IMR-90 (cell line): Measurements from ENCODE around the gene SLC26A8. TPM values are rescaled to one million over a fixed set of nuclear protein-coding genes. Genes with fewer than 3 reads are reported as not detected.

ENCODE experiments used
- ATAC-seq: fragments of 200-7000 bp; cut with Tn5 transposase; 2 replicates; pipeline ENCODE4 v1.9.1; 2020; ENCODE audit warnings: low read depth, mild to moderate bottlenecking, moderate library complexity
- BruUV-seq: library from RNA; stranded (reverse); fragments of 400-500 nt; replicated peaks from 2 replicates; lab custom pipeline; 2021; lab: Mats Ljungman, UMichigan
- CTCF ChIA-PET: fragments of 300-600 bp; formaldehyde crosslinking; extraction: SDS; loops from one replicate; lab custom pipeline; 2021; ENCODE audit warnings: antibody characterized with exemption; lab: Yijun Ruan, JAX
- POLR2A ChIA-PET: fragments of 300-600 bp; sonication (Branson Sonifier 250); formaldehyde crosslinking; loops from one replicate; lab custom pipeline; 2022; ENCODE audit warnings: antibody characterized with exemption; ENCODE audit not compliant: unreplicated experiment; lab: Charles Lee
- DNase-seq: peaks from one replicate; pipeline ENCODE4 v3.0.0; 2013
- H2AFZ ChIP-seq: replicated peaks from 2 replicates; pipeline ENCODE3; 2013; ENCODE audit warnings: low read length, mild to moderate bottlenecking; ENCODE audit not compliant: poor library complexity
- H2AK5ac ChIP-seq: 2 replicates; pipeline ENCODE4 v1.6.1; 2013; ENCODE audit warnings: low read depth, low read length, inconsistent platforms
- H2AK9ac ChIP-seq: replicated peaks from 2 replicates; pipeline ENCODE3; 2013; ENCODE audit warnings: mild to moderate bottlenecking, low read depth, low read length, moderate library complexity; ENCODE audit not compliant: poor library complexity
- H2BK120ac ChIP-seq: 2 replicates; pipeline ENCODE4 v1.6.1; 2013; ENCODE audit warnings: low read depth, low read length, inconsistent platforms
- H2BK15ac ChIP-seq: 3 replicates; pipeline ENCODE4 v1.6.1; 2013; ENCODE audit warnings: low read depth, low read length, inconsistent platforms
- H2BK20ac ChIP-seq: 2 replicates; pipeline ENCODE4 v1.6.1; 2013; ENCODE audit warnings: low read depth, mild to moderate bottlenecking, inconsistent platforms, low read length, moderate library complexity
- H2BK5ac ChIP-seq: 2 replicates; pipeline ENCODE4 v1.6.1; 2013; ENCODE audit warnings: mild to moderate bottlenecking, low read depth, low read length, inconsistent platforms; ENCODE audit not compliant: poor library complexity, severe bottlenecking
- H3K14ac ChIP-seq: replicated peaks from 2 replicates; pipeline ENCODE4 v1.6.1; 2013; ENCODE audit warnings: low read depth, low read length, inconsistent platforms
- H3K18ac ChIP-seq: 2 replicates; pipeline ENCODE4 v1.6.1; 2013; ENCODE audit warnings: low read depth, low read length, control low read depth
- H3K23ac ChIP-seq: 2 replicates; pipeline ENCODE4 v1.6.1; 2013; ENCODE audit warnings: low read depth, low read length, inconsistent platforms
- H3K27ac ChIP-seq: 2 replicates; pipeline ENCODE4 v1.5.1; 2013; ENCODE audit warnings: mild to moderate bottlenecking, control low read depth, low read length; ENCODE audit not compliant: insufficient read depth
- H3K27me3 ChIP-seq: 2 replicates; pipeline ENCODE4 v1.6.1; 2013; ENCODE audit warnings: low read length; ENCODE audit not compliant: control insufficient read depth, insufficient read depth
- H3K36me3 ChIP-seq: 2 replicates; pipeline ENCODE4 v1.6.1; 2013; ENCODE audit warnings: low read length, mixed read lengths; ENCODE audit not compliant: control insufficient read depth, insufficient read depth
- H3K4ac ChIP-seq: 2 replicates; pipeline ENCODE4 v1.6.1; 2013; ENCODE audit warnings: low read depth, low read length, inconsistent platforms
- H3K4me1 ChIP-seq: 2 replicates; pipeline ENCODE4 v1.6.1; 2013; ENCODE audit warnings: low read length, mixed read lengths; ENCODE audit not compliant: control insufficient read depth, insufficient read depth
- H3K4me2 ChIP-seq: 2 replicates; pipeline ENCODE4 v1.6.1; 2013; ENCODE audit warnings: low read depth, mild to moderate bottlenecking, control low read depth, low read length, moderate library complexity
- H3K4me3 ChIP-seq: 2 replicates; pipeline ENCODE4 v1.5.1; 2013; ENCODE audit warnings: low read depth, mild to moderate bottlenecking, control low read depth, low read length, moderate library complexity; ENCODE audit not compliant: insufficient read depth
- H3K56ac ChIP-seq: 2 replicates; pipeline ENCODE4 v1.6.1; 2013; ENCODE audit warnings: low read length, inconsistent platforms; ENCODE audit not compliant: insufficient read depth; ENCODE audit errors: extremely low read depth
- H3K79me1 ChIP-seq, 2 experiments: 2 replicates each; pipeline ENCODE4 v1.6.1; 2013; ENCODE audit warnings: low read length in 2 of 2, inconsistent platforms in 1 of 2, low read depth in 1 of 2
- H3K9ac ChIP-seq: 2 replicates; pipeline ENCODE4 v1.6.1; 2013; ENCODE audit warnings: low read depth, low read length, control low read depth
- H3K9me1 ChIP-seq: 2 replicates; pipeline ENCODE4 v1.6.1; 2013; ENCODE audit warnings: low read length, inconsistent platforms; ENCODE audit not compliant: insufficient read depth
- H3K9me3 ChIP-seq: 2 replicates; pipeline ENCODE4 v1.6.1; 2013; ENCODE audit warnings: low read length; ENCODE audit not compliant: control insufficient read depth, insufficient read depth
- H4K20me1 ChIP-seq: 2 replicates; pipeline ENCODE4 v1.6.1; 2013; ENCODE audit warnings: low read length, inconsistent platforms; ENCODE audit not compliant: insufficient read depth
- H4K5ac ChIP-seq: 2 replicates; pipeline ENCODE4 v1.6.1; 2013; ENCODE audit warnings: mild to moderate bottlenecking, low read depth, low read length, control low read depth
- H4K8ac ChIP-seq, 2 experiments: 2 replicates each; pipeline ENCODE4 v1.6.1; 2013; ENCODE audit warnings: low read depth in 2 of 2, low read length in 2 of 2, control low read depth in 1 of 2, inconsistent platforms in 1 of 2
- H4K91ac ChIP-seq: 2 replicates; pipeline ENCODE4 v1.6.1; 2013; ENCODE audit warnings: low read depth, low read length, inconsistent platforms; ENCODE audit not compliant: insufficient read depth
- BHLHE40 ChIP-seq: fragments of 150-350 bp; IDR thresholded peaks from 2 replicates; pipeline ENCODE4 v1.6.1; 2016; ENCODE audit warnings: mild to moderate bottlenecking, low read depth, low read length
- CEBPB ChIP-seq: IDR thresholded peaks from 2 replicates; pipeline ENCODE4 v1.6.1; 2012; ENCODE audit warnings: low read depth, low read length, improper control_type of control experiment
- CHD1 ChIP-seq: IDR thresholded peaks from 2 replicates; pipeline ENCODE4 v1.6.1; 2012; ENCODE audit warnings: low read depth, low read length, improper control_type of control experiment
- ELK1 ChIP-seq: fragments of 150-350 bp; IDR thresholded peaks from 2 replicates; pipeline ENCODE4 v1.6.1; 2016; ENCODE audit warnings: low read depth, mild to moderate bottlenecking, low read length, moderate library complexity, borderline replicate concordance
- FOS ChIP-seq: fragments of 150-350 bp; IDR thresholded peaks from 2 replicates; pipeline ENCODE4 v1.6.1; 2016; ENCODE audit warnings: low read depth, low read length
- MAFK ChIP-seq: IDR thresholded peaks from 2 replicates; pipeline ENCODE4 v1.6.1; 2012; ENCODE audit warnings: low read depth, low read length, improper control_type of control experiment
- MAZ ChIP-seq: IDR thresholded peaks from 2 replicates; pipeline ENCODE4 v1.6.1; 2012; ENCODE audit warnings: low read depth, mild to moderate bottlenecking, low read length, improper control_type of control experiment, moderate library complexity, borderline replicate concordance
- MXI1 ChIP-seq: IDR thresholded peaks from 2 replicates; pipeline ENCODE4 v1.6.1; 2012; ENCODE audit warnings: low read depth, mild to moderate bottlenecking, low read length, moderate library complexity, borderline replicate concordance
- NFE2L2 ChIP-seq: fragments of 150-350 bp; IDR thresholded peaks from 2 replicates; pipeline ENCODE4 v1.6.1; 2016; ENCODE audit warnings: low read depth, mild to moderate bottlenecking, low read length
- RAD21 ChIP-seq: IDR thresholded peaks from 2 replicates; pipeline ENCODE4 v1.6.1; 2012; ENCODE audit warnings: low read length, improper control_type of control experiment
- RCOR1 ChIP-seq: IDR thresholded peaks from 2 replicates; pipeline ENCODE4 v1.6.1; 2012; ENCODE audit warnings: mild to moderate bottlenecking, low read length, improper control_type of control experiment; ENCODE audit not compliant: insufficient replicate concordance
- RFX5 ChIP-seq: IDR thresholded peaks from 2 replicates; pipeline ENCODE4 v1.8.0; 2012; ENCODE audit warnings: low read depth, mild to moderate bottlenecking, low read length, moderate library complexity
- SMC3 ChIP-seq: fragments of 150-350 bp; IDR thresholded peaks from 2 replicates; pipeline ENCODE4 v1.6.1; 2016; ENCODE audit warnings: low read depth, mild to moderate bottlenecking, antibody characterized with exemption, low read length, moderate library complexity
- WGBS, 2 experiments: methylation state at CpG; one replicate each; pipeline versions ENCODE4 v1.1.5 to v1.1.7; 2013; ENCODE audit warnings: missing lambda C conversion rate in 2 of 2; ENCODE audit not compliant: insufficient read length in 1 of 2; ENCODE audit errors: extremely low coverage in 2 of 2; 5-methylcytosine and 5-hydroxymethylcytosine counted together
- dilution Hi-C: fragments of 300-500 bp; cut with HindIII; formaldehyde crosslinking; loops from one replicate; pipeline ENCODE4 v1.14.3; 2018; ENCODE audit warnings: low sequenced_read_pairs; ENCODE audit not compliant: unreplicated experiment
- in situ Hi-C: fragments of 300-500 bp; cut with MboI; formaldehyde crosslinking; loops from 3 replicates; pipeline ENCODE4 v1.14.3; 2019; ENCODE audit warnings: low sequenced_read_pairs, inconsistent platforms, mixed read lengths
- intact Hi-C: fragments of 100-400 bp; cut with micrococcal nuclease; formaldehyde crosslinking; loops from 2 replicates; pipeline ENCODE4 v1.10.0; 2022
- polyA plus RNA-seq, 3 experiments: library from polyadenylated mRNA; depleted of rRNA; stranded (reverse); fragments of >200 nt; gene quantifications; 2 replicates each; pipeline ENCODE4 v1.2.3, GENCODE V29; 2012; ENCODE audit warnings: low replicate concordance in 1 of 3
- total RNA-seq: library from RNA; depleted of rRNA; stranded (reverse); fragments of >200 nt; gene quantifications from 2 replicates; pipeline ENCODE4 v1.2.3, GENCODE V29; 2012
- TF ChIP-seq, protein P1 (sequence below): conservative IDR thresholded peaks from 2 replicates; pipeline ENCODE4 v1.5.1; 2012; ENCODE audit warnings: mild to moderate bottlenecking, low read depth, low read length, improper control_type of control experiment
- TF ChIP-seq, protein P2 (sequence below): fragments of 150-350 bp; IDR thresholded peaks from 2 replicates; pipeline ENCODE4 v1.6.1; 2017; ENCODE audit warnings: mild to moderate bottlenecking, antibody characterized with exemption, low read length, low read depth

SLC26A8 gene
- total and polyA plus RNA-seq, 2 of the 4 experiments (the other 2 are of a cell fraction) = 0.07 TPM; not detected in 1

DNA sequence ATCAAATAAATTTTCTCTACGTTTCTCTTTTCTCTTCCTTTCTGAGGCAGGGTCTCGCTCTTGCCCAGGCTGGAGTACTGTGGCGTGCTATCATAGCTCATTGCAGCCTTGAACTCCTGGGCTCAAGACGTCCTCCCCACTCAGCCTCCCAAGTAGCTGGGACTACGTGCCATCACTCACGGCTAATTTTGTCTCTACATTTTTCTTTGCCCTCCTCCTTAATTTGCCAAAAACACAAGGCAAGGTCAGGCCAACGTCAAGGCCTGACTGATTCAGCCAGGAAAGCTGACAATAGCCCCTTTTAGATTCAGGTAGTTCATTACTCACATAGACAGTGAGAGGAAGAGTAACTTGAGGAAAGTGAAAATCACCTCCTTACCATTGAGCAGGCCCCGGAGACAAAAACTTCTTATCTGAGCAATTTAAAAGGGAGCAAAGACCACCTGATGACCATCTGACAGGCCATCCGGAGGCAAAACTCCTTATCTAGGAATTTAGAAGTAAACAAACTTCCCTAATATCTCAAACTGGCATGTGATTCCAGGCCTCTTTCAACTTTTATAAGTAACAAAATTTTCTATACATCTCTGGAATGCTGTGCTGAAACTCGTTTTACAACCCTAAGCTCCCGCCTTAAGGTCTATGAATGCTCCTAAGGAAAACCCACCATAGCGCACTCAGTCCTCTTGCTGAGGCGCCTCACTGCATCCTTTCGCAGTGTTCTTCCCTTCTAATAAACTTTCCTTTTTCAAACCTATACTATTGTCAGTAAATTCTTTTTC, 61.5 kb downstream of the SLC26A8 start:
- Histone ChIP-seq H3K4me3 (no peak overlapping the region), H3K9ac (no peak overlapping the region), H3K14ac (no peak overlapping the region), H3K79me1 (no peaks in the 10 kb centered on the region), H3K9me3 (no peaks in the 10 kb centered on the region), H2BK5ac (no peak overlapping the region), H2BK20ac (no peak overlapping the region), H2AK5ac (no peak overlapping the region), H3K4ac (no peak overlapping the region), H3K18ac (no peak overlapping the region), H3K56ac (no peak overlapping the region), H4K5ac (no peak overlapping the region), H2BK120ac (no peak overlapping the region), H3K27me3 (peaks cover 25% of the 10 kb centered on the region), H3K23ac (no peak overlapping the region), H2AK9ac (no peak overlapping the region), H3K4me2 (no peak overlapping the region), H2BK15ac (no peak overlapping the region), H4K8ac (no peak overlapping the region), H4K91ac (no peak overlapping the region), H3K4me1 (no peaks in the 10 kb centered on the region), H3K36me3 (no peaks in the 10 kb centered on the region), H2AFZ (no peak overlapping the region), H3K9me1 (no peaks in the 10 kb centered on the region), H3K27ac (no peak overlapping the region), H4K20me1 (no peaks in the 10 kb centered on the region)
- WGBS, 2 experiments = 75% methylated on average over 11 of the region's 14 CpGs; no CpG with 5 or more reads in 1 of the 2 experiments
- no peak for DNase-seq
- ChIA-PET POLR2A (no interaction called here), CTCF (no interaction called here)
- no TSS peak for BruUV-seq
- dilution Hi-C loops (no loop called here), intact Hi-C loops (no loop called here), in situ Hi-C loops (loop anchor here (25.0 kb wide), 1 partner anchor 426 kb away; no protein-coding TSS in a partner anchor)
- no peak for ATAC-seq
- no peak for TF ChIP-seq MAZ
- no peak for TF ChIP-seq RCOR1
- no peak for TF ChIP-seq SMC3
- no peak for TF ChIP-seq RFX5
- TF ChIP-seq, protein P1, sequence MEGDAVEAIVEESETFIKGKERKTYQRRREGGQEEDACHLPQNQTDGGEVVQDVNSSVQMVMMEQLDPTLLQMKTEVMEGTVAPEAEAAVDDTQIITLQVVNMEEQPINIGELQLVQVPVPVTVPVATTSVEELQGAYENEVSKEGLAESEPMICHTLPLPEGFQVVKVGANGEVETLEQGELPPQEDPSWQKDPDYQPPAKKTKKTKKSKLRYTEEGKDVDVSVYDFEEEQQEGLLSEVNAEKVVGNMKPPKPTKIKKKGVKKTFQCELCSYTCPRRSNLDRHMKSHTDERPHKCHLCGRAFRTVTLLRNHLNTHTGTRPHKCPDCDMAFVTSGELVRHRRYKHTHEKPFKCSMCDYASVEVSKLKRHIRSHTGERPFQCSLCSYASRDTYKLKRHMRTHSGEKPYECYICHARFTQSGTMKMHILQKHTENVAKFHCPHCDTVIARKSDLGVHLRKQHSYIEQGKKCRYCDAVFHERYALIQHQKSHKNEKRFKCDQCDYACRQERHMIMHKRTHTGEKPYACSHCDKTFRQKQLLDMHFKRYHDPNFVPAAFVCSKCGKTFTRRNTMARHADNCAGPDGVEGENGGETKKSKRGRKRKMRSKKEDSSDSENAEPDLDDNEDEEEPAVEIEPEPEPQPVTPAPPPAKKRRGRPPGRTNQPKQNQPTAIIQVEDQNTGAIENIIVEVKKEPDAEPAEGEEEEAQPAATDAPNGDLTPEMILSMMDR = no peak
- no peak for TF ChIP-seq BHLHE40
- TF ChIP-seq ELK1 = no peak
- TF ChIP-seq MAFK = no peak
- TF ChIP-seq RAD21 = no peak
- TF ChIP-seq, protein P2, sequence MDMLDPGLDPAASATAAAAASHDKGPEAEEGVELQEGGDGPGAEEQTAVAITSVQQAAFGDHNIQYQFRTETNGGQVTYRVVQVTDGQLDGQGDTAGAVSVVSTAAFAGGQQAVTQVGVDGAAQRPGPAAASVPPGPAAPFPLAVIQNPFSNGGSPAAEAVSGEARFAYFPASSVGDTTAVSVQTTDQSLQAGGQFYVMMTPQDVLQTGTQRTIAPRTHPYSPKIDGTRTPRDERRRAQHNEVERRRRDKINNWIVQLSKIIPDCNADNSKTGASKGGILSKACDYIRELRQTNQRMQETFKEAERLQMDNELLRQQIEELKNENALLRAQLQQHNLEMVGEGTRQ = no peak
- no peak for TF ChIP-seq CHD1
- TF ChIP-seq NFE2L2 = no peak
- no peak for TF ChIP-seq FOS
- no peak for TF ChIP-seq CEBPB
- TF ChIP-seq MXI1 = no peak
